Osteoblast (primary cell): Measurements from ENCODE around the gene CRYGS. TPM values are rescaled to one million over a fixed set of nuclear protein-coding genes. Genes with fewer than 3 reads are reported as not detected.
"Not testable (repeated sequence)": the region's sequence is repeated elsewhere in the genome, so short reads cannot be mapped to it uniquely, and the experiment has no call there.

Source experiments
- DNase-seq: peaks from one replicate; pipeline ENCODE4 v3.0.0; 2011; ENCODE audit warnings: low spot score, mixed read lengths; ENCODE audit not compliant: insufficient read length; ENCODE audit errors: missing footprints
- H2AFZ ChIP-seq: 2 replicates; pipeline ENCODE4 v1.6.0; 2011; ENCODE audit warnings: mild to moderate bottlenecking, low read length
- H3K27ac ChIP-seq: 2 replicates; pipeline ENCODE4 v1.5.1; 2011; ENCODE audit warnings: mild to moderate bottlenecking, low read depth, low read length, moderate library complexity
- H3K27me3 ChIP-seq: 2 replicates; pipeline ENCODE4 v1.6.0; 2012; ENCODE audit warnings: mild to moderate bottlenecking, control low read depth, inconsistent platforms, low read length, moderate library complexity; ENCODE audit not compliant: insufficient read depth
- H3K36me3 ChIP-seq: 2 replicates; pipeline ENCODE4 v1.5.1; 2011; ENCODE audit warnings: mild to moderate bottlenecking, low read length, control low read depth, moderate library complexity; ENCODE audit not compliant: insufficient read depth
- H3K4me1 ChIP-seq: 2 replicates; pipeline ENCODE4 v1.5.1; 2011; ENCODE audit warnings: mild to moderate bottlenecking, low read length, control low read depth, moderate library complexity; ENCODE audit not compliant: insufficient read depth
- H3K4me2 ChIP-seq: 2 replicates; pipeline ENCODE4 v1.6.0; 2011; ENCODE audit warnings: mild to moderate bottlenecking, low read length; ENCODE audit not compliant: insufficient read depth
- H3K4me3 ChIP-seq: fragments of 200-600 bp; sonication (generic); 3 replicates; pipeline ENCODE4 v1.5.1; 2012; ENCODE audit warnings: mild to moderate bottlenecking, low read length, inconsistent platforms; ENCODE audit not compliant: insufficient read depth
- H3K79me2 ChIP-seq: 2 replicates; pipeline ENCODE4 v1.6.0; 2012; ENCODE audit warnings: mild to moderate bottlenecking, low read length, control low read depth, inconsistent platforms; ENCODE audit not compliant: insufficient read depth
- H3K9me3 ChIP-seq: 2 replicates; pipeline ENCODE4 v1.5.1; 2011; ENCODE audit warnings: low read depth, low read length, control low read depth
- H4K20me1 ChIP-seq: 2 replicates; pipeline ENCODE4 v1.6.0; 2012; ENCODE audit warnings: mild to moderate bottlenecking, low read length, control low read depth; ENCODE audit not compliant: insufficient read depth
- CTCF ChIP-seq: IDR thresholded peaks from 2 replicates; pipeline ENCODE4 v1.5.1; 2011; ENCODE audit warnings: mild to moderate bottlenecking, low read depth, low read length, moderate library complexity; ENCODE audit errors: extremely low read depth
- total RNA-seq: library from RNA; depleted of rRNA; stranded (reverse); fragments of >200 nt; gene quantifications from 2 replicates; pipeline ENCODE4 v1.2.3, GENCODE V29; 2012

CRYGS gene
- total RNA-seq, 1 donor, result 1.8 TPM

GRCh38 chr3:186571644-186572013 lies 27.4 kb upstream of the CRYGS start:
- Histone ChIP-seq H3K79me2 (peaks cover 36% of the 10 kb centered on the region), H4K20me1 (no peaks in the 10 kb centered on the region), H3K27me3 (no peaks in the 10 kb centered on the region), H3K27ac (peak overlapping the region; percentile 91), H3K36me3 (peaks cover 40% of the 10 kb centered on the region), H2AFZ (no peak overlapping the region), H3K4me1 (peaks cover 21% of the 10 kb centered on the region), H3K9me3 (no peaks in the 10 kb centered on the region), H3K4me3 (peak overlapping the region; percentile 98), H3K4me2 (peak overlapping the region; percentile 100)
- no peak for DNase-seq
- TF ChIP-seq CTCF, result no peak

- H3K27me3 ChIP-seq, result no peaks in the 10 kb centered on the region
- peak overlapping the region; percentile 91 for H2AFZ ChIP-seq
- peak overlapping the region; percentile 100 for H3K4me2 ChIP-seq
- H3K36me3 ChIP-seq, result peaks cover 34% of the 10 kb centered on the region
- H3K4me1 ChIP-seq, result peaks cover 22% of the 10 kb centered on the region
- peak; percentile 56 for DNase-seq
- peak overlapping the region; percentile 91 for H3K27ac ChIP-seq
- no peak for TF ChIP-seq CTCF
- H3K9me3 ChIP-seq, result no peaks in the 10 kb centered on the region
- no peaks in the 10 kb centered on the region for H4K20me1 ChIP-seq
- peaks cover 42% of the 10 kb centered on the region for H3K79me2 ChIP-seq
- H3K4me3 ChIP-seq, result peak overlapping the region; percentile 98
Observed at GRCh38 chr3:186570941-186571643, 26.9 kb upstream of the CRYGS start.

- Histone ChIP-seq H3K4me1 (peaks cover 22% of the 10 kb centered on the region), H3K9me3 (no peaks in the 10 kb centered on the region), H4K20me1 (no peaks in the 10 kb centered on the region), H3K36me3 (peaks cover 28% of the 10 kb centered on the region), H2AFZ (peak within 1 kb of the TSS; percentile 91), H3K27me3 (no peaks in the 10 kb centered on the region), H3K27ac (peak within 1 kb of the TSS; percentile 91), H3K79me2 (peaks cover 46% of the 10 kb centered on the region), H3K4me3 (peak within 1 kb of the TSS; percentile 98), H3K4me2 (peak within 1 kb of the TSS; percentile 100)
- DNase-seq, result peak; percentile 100
- no peak for TF ChIP-seq CTCF
Observed at GRCh38 chr3:186570096-186570940, 26.1 kb upstream of the CRYGS start, which contains the start of gene DNAJB11. Gene DNAJB11 (plus strand): TSS chr3:186570720. CDS start chr3:186570898, 178 bp downstream.

- Histone ChIP-seq H3K27ac (peak overlapping the region; percentile 47), H3K36me3 (peaks cover 22% of the 10 kb centered on the region), H3K9me3 (no peaks in the 10 kb centered on the region), H3K4me3 (peak overlapping the region; percentile 98), H4K20me1 (peaks cover under 1% of the 10 kb centered on the region), H3K4me2 (peak overlapping the region; percentile 90), H3K4me1 (peaks cover 22% of the 10 kb centered on the region), H3K79me2 (peaks cover 49% of the 10 kb centered on the region), H3K27me3 (no peaks in the 10 kb centered on the region), H2AFZ (peak overlapping the region; percentile 79)
- DNase-seq, result peak; percentile 72
- no peak for TF ChIP-seq CTCF
Observed at GRCh38 chr3:186569779-186570095, 25.6 kb upstream of the CRYGS start.

- H3K27ac ChIP-seq, DNase-seq, H4K20me1 ChIP-seq, H3K9me3 ChIP-seq, H3K27me3 ChIP-seq: not testable (repeated sequence)
- Histone ChIP-seq H2AFZ (peak overlapping the region; percentile 79), H3K36me3 (peaks cover 22% of the 10 kb centered on the region), H3K4me1 (peaks cover 22% of the 10 kb centered on the region), H3K4me2 (peak overlapping the region; percentile 90), H3K4me3 (peak overlapping the region; percentile 98), H3K79me2 (peaks cover 50% of the 10 kb centered on the region)
Observed at GRCh38 chr3:186569361-186569760, 25.2 kb upstream of the CRYGS start.
